NCI-H1105 treated with DMSO at 0.1 percent for 48 hours (cell line): ENCODE data around the gene ZFP1.

Experiments used
- DNase-seq: peaks from one replicate; lab custom pipeline; 2025; lab: John Stamatoyannopoulos, UW

The ZFP1 gene

DNA sequence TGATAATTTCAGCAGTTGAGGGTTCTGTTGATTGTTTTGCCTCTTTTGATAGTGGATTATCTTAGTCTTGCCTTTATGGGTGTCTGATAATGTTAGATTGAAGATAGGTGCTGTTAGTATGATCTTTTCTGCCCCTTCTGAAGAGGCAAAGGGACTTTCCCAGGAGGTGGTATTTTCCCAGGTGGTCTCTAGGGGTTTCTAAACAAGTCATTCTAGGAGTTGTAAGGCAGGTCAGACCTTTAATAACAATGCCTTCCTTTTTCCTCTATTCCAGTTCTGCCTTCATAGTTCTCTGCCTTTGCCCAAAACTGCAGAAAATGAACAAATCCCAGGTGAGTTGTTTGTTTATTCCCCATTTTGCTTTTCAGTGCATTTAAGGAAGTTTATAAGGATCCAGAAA, 4.3 kb downstream of the ZFP1 start:
- DNase-seq = no peak

- no peak for DNase-seq
Observed at GRCh38 chr16:75160386-75160785, 12.1 kb downstream of the ZFP1 start.

GRCh38 chr16:75169899-75170405, 21.6 kb downstream of the ZFP1 start:
- DNase-seq = no peak

- no peak for DNase-seq
Observed at GRCh38 chr16:75172578-75172977, 24.3 kb downstream of the ZFP1 start.

DNA sequence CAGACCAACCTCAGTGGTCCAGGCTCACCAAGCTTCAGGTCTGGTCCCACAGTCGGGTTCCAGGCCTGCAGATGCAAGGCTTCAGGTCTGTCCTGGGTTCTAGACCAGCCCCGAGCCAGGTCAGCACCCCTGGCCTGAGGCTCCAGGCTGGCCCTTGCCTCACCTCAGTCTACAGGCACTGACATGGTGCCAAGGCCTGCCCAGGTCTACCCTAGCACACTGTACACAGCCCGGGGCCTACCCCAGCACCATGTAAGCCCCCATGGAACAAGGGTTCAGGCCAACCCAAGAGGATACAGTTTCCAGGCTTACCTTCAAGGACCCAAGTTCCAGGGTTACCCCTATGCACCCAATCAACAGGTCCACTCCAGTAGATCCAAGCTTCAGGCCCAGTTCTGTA, 26.8 kb downstream of the ZFP1 start:
- DNase-seq = no peak

- no peak for DNase-seq
Observed at GRCh38 chr16:75176926-75177325, 28.6 kb downstream of the ZFP1 start.

- no peak for DNase-seq
Observed at GRCh38 chr16:75179208-75179607, 30.9 kb downstream of the ZFP1 start.

GRCh38 chr16:75181630-75182029, 33.3 kb downstream of the ZFP1 start:
- no peak for DNase-seq

DNA sequence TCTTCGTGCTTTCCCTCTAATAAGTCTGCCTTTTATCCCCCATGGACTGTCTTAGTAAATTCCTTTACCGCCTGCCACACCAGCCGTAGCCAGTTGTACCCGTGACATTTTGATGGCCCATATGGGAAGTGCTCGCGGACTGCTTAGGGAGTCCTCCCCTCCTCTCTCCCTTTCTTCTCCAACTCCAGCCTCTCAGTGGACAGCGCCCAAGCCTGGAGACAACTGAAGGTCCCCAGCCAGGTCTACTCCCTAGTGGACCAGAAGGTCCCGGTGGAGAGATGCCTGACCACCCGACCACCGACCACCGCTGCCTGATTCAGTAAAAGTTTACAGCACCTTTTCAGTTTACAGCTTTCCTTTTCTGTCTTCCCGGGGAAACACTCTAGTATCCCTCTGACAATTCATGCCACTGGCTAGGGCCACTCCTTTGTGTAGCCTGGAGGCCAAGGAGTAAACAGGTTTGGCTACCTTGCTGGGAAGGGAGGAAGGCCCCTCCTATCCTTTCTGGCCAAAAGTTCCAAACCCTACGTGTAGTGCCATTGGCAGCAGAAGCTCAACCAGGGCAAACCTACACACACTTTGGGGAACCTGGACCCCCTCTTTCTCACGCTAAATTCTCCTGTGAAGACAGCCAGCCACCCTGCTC, 40.6 kb downstream of the ZFP1 start:
- no peak for DNase-seq

GRCh38 chr16:75189638-75190245, 41.4 kb downstream of the ZFP1 start:
- no peak for DNase-seq

- DNase-seq = no peak
Observed at GRCh38 chr16:75192606-75193264, 44.4 kb downstream of the ZFP1 start.

DNA sequence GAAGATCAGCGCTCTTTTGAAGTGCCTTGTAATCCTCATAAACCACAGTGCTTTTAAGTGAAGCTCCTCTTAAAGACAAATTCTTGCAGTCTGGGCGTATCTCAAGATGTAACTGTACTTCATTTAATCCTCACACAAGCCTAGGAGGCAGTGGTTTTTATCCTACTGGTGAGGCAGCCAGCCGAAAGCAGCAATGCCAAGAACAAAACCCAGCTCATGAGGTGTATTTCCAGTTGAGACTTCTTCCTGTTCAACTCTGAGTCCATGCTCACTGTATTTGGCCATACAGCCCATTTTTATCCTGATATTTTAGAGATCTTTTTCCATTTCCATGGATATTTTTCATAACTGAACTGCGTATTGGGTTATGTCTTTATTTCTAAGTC, 44.9 kb downstream of the ZFP1 start:
- DNase-seq = no peak

DNA sequence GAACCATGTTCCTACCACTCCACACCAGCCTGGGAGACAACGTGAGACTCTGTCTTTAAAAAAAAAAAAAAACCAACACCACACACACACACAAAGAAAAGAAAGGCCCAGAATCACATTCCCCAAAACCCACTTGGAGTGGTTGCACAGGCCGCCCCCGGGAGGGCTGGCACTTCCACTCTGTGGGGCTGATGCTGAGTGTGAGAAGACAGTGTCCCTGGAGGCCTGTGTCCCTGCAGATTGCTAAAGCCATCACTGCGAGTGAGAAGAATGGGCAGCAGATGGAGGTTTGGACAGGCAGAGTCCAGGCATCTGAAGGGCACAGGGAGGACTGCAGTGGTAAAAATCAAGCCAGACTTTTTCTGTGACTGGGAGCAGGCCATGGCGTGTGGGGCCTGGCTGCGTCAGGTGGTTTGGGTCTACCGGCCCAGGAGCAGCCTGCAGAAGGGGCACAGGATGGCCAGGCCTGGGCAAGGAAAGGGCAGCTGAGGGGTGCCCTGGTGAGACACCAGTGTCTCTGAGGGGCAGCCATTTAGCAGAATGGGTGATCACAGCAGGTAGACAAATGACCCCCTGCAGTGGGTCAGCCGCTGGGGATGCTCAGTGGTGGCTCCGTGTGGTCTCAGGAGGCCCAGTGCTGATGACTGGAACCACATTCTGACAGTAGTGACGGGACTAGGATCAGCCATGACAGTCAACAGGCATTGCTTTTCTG, 45.6 kb downstream of the ZFP1 start:
- DNase-seq = no peak

DNA sequence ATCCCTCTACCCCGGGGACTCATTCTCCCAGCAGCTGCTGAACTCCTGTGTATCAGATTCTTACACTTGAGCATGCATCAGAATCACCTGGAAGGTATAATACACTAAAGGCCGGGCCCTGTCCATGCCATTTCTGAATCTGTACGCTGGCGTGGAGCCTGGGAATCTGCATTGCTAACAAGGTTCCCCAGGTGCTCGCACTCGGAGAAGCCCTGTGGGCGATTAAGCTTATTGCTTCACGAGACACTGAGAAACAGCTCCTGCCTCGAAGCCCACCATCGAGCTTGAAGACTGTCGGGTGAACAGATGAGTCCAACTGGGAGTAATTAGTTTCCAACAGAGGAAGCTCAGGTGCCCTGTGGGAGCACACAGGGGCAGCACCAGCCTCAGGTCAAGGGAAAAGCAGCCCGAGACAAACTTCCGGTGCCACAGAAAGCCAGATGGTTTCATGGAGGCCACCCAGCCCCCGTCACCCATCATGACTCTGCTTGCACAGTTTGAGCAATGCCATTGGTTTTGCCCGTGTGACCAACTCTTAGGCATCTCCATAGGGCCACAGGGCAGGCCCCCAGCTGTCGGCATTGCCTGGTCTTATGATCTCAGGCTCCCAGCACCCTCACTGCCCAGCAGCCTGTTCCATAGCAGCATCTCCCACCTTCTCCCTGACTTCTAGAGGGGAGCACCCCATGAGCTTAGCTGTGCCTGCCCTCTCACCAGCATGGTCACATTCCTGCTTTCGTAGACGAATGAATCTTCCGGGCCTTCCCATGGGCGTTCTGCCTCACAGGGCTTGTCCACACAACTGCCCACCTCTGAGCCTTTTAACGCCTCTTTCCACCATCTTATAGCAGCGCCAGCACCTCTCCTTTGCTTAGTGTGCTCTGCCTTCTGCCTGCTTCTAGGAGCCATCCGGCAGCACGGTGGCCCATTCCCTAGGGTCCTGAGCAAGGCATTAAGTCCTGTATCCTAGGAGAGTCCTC, 47.8 kb downstream of the ZFP1 start:
- no peak for DNase-seq

- no peak for DNase-seq
Observed at GRCh38 chr16:75196836-75197235, 48.5 kb downstream of the ZFP1 start.

DNA sequence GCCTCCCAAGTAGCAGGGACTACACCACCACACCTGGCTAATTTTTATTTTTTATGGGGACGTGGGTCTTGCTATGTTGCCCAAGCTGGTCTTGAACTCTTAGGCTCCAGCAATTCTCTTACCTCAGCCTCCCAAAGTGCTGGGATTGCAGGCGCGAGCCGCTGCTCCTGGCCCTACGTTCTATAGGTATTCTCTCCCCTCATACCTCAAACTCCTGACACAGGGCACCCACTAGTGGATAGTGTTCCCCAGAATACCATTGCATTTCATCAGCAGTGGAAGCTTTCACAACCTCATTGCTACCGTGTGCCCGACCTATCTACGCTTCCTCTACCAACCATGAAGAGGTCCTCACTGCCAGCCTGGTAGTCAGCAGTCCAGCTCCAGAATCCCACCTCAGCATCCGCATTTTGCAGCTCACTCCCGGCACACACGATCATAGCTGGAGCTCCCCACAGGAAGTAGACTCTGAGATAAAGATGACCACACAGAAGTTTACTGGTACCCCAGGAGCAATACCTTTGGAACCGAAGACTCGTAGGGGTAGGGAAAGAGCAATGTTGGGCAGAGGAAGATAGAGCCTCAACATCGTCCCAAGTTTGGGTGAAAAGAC, 49.3 kb downstream of the ZFP1 start:
- DNase-seq = no peak

- no peak for DNase-seq
Observed at GRCh38 chr16:75198135-75198600, 49.8 kb downstream of the ZFP1 start.

- no peak for DNase-seq
Observed at GRCh38 chr16:75202069-75202590, 53.8 kb downstream of the ZFP1 start.

DNA sequence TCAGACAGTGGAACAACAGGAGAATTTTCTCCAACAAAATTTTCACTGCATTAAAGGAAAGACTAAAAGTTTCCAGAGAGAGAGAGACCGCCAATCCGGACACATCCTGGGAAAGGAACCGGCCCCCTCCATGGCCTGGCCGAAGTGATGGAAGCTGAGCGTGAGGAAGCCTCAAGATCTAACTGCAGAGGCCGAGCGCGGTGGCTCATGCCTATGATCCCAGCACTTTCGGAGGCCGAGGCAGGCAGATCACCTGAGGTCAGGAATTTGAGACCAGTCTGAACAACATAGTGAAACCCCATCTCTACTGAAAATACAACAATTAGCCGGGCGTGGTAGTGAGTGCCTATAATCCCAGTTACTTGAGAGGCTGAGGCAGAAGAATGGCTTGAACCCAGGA, 54.8 kb downstream of the ZFP1 start:
- no peak for DNase-seq

GRCh38 chr16:75203667-75204409, 55.5 kb downstream of the ZFP1 start:
- DNase-seq = no peak
